Kidney tubule cell (primary cell): ENCODE measurements around the gene FXYD5.

Experiments
- DNase-seq: peaks from one replicate; pipeline ENCODE4 v3.0.0-alpha.2; 2018; ENCODE audit warnings: low spot score

Gene FXYD5

DNA sequence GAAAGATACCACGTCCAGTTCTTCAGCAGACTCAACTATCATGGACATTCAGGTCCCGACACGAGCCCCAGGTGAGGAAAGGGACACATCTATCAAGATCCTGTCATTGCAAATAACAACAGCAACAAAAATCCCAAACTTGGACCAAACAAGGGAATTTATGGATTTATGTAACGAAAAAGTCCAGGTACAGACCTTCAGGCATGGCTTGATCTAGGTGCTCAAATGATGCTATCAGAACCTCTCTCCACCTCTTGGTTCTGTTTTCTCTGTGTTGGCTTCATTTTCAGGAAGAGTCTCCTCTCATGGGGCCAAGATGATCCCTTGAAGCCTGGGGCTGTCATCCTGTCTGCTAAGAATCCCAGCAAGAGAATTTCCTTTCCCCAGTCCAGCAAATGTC, 2.9 kb downstream of the FXYD5 start:
- DNase-seq, result no peak

DNA sequence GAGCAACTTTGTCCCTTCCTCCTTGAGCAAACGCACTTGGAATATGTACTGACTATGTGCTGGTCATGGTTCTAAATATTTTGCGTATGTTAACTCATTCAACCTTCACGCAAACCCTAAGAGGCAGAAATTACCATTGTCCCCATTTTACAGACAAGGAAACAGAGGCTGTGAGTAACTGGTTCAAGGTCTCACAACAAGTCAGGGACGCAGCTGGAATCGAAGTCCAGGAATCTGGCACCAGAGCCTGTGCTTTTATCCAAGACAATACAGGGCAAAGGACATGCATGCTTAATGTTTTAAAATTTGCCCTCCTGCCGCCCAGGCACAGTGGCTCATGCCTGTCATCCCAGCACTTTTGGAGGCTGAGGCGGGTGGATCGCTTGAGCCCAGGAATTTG, 5.1 kb downstream of the FXYD5 start:
- DNase-seq, result no peak

DNA sequence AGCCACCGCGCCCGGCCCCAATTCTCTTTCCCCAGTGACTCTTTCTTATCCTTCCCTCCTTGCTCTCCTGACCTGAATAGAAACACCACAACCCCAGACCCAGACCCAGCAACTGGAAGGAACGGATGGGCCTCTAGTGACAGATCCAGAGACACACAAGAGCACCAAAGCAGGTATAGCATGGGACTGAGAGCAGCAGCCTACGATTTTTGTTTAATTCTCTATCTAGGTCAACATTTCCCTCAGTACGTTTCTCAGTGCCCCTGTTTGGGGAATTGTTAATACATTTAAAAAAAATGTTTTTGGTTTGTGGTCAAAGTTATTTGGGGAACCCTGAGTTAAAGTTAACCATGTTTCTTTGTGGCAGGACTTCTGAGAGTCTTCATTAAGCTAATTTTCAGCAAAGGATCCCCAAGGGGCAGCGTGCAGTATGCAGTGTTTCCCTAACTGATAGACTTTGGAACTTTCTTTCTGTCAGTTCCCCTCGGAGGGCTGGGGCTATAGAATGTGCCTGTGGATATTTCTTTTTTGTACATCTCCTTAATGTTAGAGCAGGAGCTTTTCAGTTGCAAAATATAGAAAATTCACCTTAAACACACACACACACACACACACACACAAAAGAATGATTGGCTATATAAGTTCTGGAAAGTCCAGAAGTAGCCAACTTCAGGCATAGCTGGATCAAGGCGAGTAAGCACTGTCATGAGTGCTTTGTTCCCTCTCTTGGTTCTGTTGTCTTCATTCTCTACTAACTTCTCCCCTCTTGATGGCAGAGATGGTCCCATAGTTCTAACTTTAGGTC, 6.3 kb downstream of the FXYD5 start:
- DNase-seq, result no peak

DNA sequence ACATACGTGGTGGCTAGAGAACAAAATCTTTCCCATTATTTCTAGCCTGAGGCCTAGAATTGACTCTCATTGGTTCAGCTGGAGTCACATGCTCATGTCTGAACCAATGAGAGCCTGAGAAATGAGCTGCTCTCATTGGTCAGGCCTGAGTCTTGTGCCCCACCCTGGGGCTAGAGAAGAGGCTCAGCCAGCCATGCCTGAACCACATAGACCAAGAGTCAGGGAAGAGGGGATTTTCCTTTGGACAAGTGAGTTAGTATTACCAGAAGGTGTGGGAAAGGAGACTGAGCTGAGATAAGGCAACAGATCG, 6.9 kb downstream of the FXYD5 start:
- DNase-seq, result no peak

DNA sequence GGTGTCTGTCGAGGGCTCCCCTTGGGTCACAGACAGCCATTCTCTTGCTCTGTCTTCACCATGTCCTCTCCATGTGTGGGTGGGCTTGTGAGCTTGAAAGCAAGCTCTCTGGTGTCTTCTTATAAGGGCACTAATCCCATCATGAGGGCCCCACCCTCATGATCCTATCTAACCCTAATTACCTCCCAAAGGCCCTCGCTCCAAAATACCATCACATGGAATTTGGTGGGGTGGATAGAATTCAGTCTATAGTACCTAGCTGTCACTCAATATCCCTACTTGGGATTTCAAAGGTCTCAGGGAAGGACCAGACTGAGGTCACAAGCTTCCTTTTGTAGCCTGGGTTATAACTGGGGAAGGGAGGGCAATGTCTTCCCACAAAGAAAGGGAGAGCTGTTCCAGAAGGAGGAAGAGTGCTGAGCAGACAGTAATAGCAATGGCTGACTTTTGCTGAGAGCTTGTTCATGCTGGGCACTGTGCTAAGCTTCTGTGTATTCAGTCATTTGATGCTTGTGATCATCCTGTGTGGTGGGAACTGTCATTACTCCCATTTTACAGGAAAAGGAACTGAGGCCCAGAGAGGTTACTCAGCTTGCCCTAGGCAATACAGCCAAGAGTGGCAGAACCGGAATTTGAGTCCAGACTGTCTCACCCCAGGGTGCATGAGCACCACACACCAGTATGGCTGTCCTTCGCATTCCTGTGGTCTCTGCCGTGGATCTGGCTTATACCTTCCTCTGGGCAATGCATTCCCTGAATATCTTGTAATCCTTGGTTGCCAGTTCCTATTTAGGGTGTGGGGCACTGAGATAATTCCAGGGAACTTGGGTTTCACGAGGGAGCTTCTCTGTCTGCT, 8.2 kb downstream of the FXYD5 start:
- peak; percentile 66 for DNase-seq

DNA sequence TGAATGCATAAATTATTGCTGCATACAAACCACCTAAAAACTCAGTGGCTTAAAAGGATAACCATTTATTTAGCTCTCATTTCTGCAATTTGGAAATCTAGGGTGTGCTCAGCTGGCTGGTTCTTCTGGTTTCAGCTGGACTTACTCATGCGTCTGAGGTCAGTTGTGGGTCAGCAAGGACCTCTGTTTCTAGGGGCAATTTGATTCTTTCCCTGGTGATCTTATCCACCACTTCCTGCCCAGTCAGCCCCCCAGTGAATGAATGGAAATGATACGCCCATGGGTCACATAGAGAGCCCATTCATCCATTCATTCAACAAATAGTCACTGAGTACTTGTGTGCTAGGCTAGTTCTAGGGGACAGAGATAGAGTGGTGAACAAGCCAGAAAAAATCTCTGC, 9.9 kb downstream of the FXYD5 start:
- DNase-seq, result peak; percentile 83

DNA sequence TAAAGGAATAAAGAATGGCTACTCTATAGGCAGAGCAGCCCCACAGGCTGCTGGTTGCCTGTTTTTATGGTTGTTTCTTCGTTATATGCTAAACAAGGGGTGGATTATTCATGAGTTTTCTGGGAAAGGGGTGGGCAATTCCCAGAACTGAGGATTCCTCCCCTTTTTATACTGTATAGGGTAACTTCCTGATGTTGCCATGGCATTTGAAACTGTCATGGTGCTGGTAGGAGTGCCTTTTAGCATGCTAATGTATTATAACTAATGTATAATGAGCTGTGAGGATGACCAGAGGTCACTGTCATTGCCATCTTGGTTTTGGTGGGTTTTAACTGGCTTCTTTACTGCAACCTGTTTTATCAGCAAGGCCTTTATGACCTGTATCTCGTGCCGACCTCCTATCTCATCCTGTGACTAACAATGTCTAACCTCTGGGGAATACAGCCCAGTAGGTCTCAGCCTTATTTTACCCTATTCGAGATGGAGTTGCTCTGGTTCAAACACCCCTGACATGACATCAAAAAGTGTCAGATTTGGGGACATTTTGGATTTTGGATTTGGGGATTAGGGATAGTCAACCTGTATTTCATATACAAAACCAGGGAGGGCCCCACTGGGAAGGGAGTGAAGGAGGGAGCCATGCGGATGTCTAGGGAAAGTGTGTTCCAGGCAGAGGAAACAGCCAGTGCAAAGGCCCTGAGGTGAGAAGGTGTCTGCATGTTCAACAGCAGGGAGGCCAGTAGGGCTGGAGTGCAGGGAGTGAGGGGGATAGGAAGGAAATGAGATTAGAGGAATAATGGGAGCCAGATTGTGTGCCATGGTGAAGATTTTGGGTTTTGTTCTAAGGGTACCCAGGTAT, 10.9 kb downstream of the FXYD5 start:
- DNase-seq, result no peak

DNA sequence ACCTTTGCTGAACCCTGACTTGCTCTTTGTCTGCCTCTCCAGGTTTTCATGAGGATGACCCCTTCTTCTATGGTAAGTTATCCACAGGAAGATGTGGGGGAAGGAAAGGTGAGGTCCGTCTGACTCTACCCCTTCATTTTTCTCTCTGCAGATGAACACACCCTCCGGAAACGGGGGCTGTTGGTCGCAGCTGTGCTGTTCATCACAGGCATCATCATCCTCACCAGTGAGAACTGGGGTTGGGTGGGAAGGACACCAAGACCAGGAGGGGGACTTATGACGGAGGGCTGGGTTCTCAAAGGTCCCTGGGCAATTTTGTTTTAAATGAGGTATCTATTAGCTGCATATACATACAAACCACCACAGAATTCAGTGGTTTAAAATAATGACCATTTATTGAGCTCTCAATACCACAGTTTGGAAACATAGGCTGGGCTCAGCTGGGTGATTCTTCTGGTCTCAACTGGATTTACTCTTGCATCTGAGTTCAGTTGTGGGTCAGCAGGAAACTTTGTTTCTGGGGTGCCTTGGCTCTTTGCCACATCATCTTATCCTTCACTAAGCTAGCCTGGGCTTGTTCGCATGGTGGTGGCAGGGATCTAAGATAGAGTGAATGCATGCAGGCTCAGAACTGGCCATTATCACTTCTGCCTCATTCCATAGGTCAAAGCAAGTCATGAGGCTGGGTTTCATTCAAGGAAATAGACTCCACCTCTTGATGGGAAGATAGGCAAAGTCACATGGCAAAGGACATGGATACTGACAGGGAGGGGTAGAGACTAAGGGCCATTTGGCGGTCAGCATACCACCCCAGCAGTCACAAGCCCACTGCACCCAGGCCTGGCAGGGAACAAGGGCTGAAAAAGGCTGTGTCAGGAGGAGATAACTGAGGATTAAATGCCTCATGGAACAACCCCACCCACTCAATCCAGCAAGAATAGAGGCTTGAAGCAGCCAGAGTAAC, 11.8 kb downstream of the FXYD5 start:
- no peak for DNase-seq

DNA sequence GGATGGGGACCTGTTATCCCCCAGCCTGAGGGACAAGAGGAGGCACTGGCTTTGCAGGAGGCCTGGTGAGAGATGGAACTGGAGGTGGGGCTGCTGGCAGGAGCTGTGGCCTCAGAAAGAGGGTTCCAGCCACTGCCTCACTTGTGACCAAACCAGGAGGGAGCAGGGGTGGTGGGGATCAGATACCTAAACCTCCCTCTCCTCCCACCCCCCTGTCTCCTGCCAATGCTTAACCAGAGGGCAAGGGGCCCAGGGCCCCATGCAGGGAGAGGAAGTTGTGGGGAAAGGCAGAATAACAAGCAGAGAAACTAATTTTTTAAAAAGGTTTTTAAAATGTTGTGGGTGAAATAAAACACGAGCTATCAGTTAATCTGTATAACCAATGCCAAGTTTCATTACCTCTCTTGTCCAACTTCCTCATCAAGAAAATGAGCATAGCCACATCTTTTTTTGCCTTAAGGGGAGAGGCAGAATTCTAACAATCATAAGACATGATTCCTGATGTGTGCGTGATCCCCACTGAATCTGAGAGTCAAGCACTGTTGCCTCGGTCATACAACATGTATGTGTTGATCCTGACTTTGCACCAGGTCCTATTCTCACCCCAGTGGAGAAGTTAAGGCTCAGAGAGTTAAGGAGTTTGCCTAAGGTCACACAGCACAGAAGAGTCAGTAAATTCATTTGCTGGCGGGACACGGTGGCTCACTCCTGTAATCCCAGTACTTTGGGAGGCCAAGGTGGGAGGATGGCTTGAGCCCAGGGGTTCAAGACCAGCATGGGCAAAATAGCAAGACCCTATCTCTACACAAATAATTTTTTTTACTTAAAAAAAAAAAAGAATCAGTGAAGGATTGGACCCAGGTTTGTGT, 12.9 kb downstream of the FXYD5 start:
- DNase-seq, result no peak

DNA sequence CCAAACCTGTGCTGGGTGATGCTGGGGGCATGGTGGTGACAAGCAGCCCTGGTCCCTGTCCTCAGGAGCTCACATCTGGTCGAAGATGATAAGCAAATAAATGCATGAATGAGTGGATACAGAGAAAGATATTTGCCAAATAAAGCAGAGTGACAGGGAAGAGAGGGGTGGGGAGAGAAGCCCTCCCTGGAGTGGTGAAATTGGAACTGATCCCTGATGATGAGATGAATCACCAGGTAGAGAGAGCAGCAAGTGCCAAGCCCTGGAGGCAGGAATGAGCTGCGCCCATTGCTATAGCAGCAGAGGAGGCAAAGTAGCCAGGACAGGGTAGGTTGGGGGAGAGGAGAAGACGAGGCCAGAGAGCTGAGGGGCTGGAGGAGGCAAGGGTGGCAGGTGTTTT, 13.7 kb downstream of the FXYD5 start:
- peak; percentile 58 for DNase-seq

DNA sequence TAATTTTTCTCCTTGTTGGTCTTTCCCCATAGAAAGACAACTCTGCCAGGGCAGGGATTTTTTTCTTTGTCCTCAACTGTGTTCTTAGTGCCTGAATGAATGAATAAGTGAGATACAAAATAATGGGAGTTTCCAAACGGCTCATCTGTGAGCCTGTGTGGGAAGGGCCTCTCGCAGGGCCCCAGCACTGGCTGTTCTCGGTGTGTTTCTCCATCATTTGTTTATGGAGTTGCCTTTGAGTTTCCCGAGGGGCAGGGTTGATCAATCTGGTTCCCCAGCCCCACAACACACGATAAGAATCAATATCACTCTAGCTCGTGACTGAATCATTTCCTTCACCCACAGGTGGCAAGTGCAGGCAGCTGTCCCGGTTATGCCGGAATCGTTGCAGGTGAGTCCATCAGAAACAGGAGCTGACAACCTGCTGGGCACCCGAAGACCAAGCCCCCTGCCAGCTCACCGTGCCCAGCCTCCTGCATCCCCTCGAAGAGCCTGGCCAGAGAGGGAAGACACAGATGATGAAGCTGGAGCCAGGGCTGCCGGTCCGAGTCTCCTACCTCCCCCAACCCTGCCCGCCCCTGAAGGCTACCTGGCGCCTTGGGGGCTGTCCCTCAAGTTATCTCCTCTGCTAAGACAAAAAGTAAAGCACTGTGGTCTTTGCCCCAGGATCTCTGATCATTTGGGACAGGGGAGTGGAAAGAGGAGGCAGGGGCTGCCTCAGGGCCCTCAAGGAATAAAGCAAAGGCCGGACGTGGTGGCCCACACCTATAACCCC, 14.9 kb downstream of the FXYD5 start:
- no peak for DNase-seq

DNA sequence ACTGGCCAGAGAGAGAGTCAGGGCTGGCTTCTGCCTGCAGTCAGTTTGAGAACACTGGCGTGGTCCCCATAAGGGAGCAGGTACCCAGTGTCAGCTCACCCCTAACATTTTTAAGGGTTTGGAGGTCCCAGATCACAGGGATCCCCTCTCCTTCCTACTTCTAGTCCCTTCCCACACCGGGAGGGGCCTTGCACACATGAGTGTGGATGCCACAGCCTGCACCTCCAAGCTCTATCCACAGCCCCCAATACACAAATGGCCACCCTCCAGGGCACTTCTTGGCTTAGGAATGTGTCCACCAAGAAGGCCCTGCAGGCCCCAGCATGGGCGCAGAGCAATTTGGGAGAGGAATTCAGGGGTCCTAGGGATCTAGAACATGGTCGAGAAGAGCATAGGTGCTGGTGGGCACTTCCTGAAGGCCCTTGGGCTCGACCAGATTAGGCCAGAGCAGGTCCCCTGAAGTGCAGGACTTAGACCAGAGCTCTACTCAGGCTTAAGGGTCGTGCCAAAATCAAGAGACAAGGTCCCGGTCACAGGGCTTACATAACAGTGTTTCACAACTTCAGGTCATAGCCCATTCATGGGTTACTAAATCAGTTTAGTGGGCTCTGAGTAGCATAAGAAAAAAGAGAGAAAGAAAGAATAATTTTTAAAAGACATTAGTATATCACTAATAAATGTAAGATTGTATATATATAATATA, 16.0 kb downstream of the FXYD5 start:
- no peak for DNase-seq

DNA sequence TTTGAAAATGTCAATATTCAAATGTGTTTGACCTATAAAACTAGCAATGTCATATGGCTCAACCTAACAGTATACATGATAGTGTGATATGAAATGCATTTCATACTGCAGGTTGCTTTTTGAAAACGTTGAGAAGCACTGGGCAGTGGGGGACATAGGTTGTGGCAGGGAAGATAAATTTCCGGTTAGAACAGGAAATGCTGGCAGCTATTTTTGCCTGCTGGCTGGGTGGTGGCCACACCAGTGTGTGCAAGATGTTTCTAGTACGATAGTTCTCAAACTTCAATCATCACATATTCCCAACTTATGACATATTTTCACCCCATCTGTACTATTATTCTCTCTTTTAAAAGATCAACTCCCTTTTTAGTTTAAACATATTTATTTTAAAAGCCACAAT, 17.2 kb downstream of the FXYD5 start:
- no peak for DNase-seq

DNA sequence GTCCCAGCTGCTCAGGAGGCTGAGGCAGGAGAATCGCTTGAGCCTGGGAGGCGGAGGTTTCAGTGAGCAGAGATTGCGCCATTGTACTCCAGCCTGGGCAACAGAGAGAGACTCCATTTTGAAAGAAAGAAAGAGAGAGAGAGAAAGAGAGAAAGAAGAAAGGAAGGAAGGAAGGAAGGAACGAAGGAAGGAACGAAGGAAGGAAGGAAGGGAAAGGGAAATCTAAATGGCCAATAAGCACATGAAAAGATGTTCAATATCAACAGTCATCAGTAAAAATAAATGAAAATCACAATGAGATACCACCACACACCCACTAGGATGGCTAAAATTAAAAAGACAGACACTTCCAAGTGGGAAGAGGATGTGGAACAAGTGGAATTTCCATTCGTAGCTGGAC, 19.7 kb downstream of the FXYD5 start:
- no peak for DNase-seq

DNA sequence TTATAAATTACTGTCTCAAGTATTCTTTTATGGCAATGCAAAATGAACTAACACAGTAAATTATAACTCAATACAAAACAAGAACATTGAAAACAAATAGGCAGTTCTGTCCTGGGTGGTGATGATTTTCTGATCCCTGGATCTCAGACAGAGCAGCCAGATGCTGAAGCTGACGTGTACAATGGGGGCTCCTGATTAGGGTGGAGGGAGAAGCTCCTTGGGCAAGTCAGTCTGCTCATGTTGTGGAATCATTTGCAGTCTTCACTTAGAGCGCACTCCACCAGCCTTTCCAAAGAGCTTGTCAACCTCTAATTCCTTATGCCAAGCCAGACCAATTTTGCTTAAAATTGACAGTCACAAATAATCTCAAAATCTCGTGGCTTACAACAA, 21.6 kb downstream of the FXYD5 start:
- DNase-seq, result no peak

DNA sequence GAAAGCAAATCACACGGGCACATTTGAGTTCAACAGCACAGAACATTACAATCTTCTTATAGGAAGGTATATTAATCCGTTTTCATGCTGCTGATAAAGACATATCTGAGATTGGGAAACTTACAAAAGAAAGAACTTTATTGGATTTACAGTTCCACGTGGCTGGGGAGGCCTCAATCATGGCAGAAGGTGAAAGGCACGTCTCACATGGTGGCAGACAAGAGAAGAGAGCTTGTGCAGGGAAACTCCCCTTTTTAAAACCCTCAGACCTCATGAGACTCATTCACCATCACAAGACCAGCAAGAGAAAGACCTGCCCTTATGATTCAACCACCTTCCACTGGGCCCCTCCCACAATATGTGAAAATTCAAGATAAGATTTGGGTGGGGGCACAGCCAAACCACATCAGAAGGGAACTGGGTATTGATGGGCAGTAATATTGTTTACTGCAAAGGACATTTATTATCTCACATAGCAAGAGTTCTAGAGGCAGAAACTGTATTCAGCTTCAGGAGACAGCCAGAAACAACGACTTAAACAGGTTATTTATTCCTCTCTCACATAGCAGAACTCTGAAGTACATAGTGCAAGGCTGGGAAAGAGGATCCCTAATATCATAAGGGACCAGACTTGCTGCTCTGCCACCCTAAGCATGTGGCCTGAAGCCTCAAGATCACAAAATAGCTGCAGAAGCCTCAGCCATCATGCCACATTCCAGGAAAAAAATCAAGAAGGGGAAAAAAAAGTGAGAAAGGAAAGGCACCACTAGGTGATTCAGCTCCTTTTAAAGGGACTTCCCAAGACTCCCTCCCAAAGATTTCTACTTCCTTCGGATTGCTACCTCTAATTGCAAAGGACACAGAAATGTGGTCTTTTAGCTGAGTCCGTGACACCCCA, 23.1 kb downstream of the FXYD5 start:
- no peak for DNase-seq

DNA sequence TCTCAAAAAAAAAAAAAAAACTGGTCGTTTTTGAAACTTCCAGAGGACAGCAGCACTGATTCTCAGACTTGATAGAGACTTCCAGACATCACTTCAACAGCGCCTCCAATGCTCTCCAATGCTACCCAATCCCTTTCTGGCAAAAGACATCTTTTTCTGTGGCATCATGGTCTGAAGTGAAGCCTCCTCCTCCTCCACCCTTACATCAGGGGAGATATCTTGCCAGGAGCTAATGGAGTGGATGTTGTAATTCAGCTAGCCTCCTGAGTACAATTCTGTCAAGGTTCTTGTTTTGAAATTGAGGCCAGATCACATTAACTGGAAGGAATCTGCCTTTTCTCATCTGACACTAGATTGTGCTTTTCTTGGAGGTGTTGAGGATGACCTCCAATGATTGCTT, 24.2 kb downstream of the FXYD5 start:
- DNase-seq, result no peak

DNA sequence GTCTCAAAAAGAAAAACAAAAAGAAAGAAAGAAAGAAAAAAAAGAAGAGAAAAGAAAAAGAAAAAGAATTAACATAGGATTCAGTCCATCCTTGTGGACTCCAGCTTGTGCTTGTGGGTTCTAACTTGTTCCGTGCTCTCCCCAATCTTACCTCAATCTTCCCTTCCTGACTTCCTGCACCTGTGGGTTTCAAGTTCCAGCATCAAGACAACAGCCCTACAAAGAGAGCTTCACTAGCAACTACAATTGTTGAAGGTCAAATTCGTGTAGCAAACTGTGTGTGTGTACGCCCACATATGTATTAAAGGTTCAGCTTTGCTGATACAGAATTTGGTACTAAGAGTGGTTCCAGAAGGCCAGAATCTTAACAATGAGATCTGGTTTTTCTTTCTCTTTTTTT, 25.3 kb downstream of the FXYD5 start:
- DNase-seq, result no peak
